BE2C (cell line): ENCODE results near the gene RNF186.
"Not testable (repeated sequence)": the region's sequence is repeated elsewhere in the genome, so short reads cannot be mapped to it uniquely, and the experiment has no call there.

Source experiments
- DNase-seq: peaks from one replicate; pipeline ENCODE4 v3.0.0-alpha.2; 2020
- H3K27me3 ChIP-seq: fragments of 250-450 bp; sonication (Bioruptor Pico); 2 replicates; pipeline ENCODE4 v1.5.1; 2020; ENCODE audit warnings: mild to moderate bottlenecking
- H3K36me3 ChIP-seq: fragments of 250-450 bp; sonication (Bioruptor Pico); 2 replicates; pipeline ENCODE4 v1.5.1; 2020; ENCODE audit warnings: mild to moderate bottlenecking
- H3K4me1 ChIP-seq: fragments of 250-450 bp; sonication (Bioruptor Pico); 2 replicates; pipeline ENCODE4 v1.5.1; 2020
- H3K4me3 ChIP-seq: 2 replicates; pipeline ENCODE4 v1.5.1; 2011; ENCODE audit warnings: low read depth, low read length
- H3K9me3 ChIP-seq: fragments of 250-450 bp; sonication (Bioruptor Pico); 2 replicates; pipeline ENCODE4 v1.5.1; 2020
- TF ChIP-seq, protein P1 (sequence below): IDR thresholded peaks from 2 replicates; pipeline ENCODE4 v1.5.1; 2012; ENCODE audit warnings: mild to moderate bottlenecking, low read depth, low read length

RNF186 gene

DNA sequence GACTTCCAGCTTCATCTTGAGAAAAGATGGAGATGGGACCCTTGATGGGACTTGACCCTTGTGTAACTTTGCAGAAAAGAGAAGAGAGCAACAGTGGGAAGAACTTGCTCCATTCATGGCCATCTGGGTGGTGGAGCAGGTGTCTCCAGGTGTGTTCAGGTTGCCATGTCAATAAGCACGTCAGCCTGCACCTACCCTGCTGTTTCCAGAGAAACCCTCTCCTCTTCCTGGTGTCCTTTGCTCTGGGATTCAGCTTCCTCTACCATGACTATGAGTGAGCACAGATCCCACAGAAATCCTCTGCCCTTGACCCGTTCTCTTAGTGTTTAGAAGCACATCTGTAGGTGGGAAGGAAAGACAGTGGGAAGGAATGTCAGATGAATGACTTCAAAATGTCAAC is 45.3 kb upstream of the RNF186 start:
- TF ChIP-seq, protein P1, sequence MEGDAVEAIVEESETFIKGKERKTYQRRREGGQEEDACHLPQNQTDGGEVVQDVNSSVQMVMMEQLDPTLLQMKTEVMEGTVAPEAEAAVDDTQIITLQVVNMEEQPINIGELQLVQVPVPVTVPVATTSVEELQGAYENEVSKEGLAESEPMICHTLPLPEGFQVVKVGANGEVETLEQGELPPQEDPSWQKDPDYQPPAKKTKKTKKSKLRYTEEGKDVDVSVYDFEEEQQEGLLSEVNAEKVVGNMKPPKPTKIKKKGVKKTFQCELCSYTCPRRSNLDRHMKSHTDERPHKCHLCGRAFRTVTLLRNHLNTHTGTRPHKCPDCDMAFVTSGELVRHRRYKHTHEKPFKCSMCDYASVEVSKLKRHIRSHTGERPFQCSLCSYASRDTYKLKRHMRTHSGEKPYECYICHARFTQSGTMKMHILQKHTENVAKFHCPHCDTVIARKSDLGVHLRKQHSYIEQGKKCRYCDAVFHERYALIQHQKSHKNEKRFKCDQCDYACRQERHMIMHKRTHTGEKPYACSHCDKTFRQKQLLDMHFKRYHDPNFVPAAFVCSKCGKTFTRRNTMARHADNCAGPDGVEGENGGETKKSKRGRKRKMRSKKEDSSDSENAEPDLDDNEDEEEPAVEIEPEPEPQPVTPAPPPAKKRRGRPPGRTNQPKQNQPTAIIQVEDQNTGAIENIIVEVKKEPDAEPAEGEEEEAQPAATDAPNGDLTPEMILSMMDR, result no peak
- no peaks in the 10 kb centered on the region for H3K4me1 ChIP-seq
- no peak for DNase-seq
- no peaks in the 10 kb centered on the region for H3K27me3 ChIP-seq
- no peak overlapping the region for H3K4me3 ChIP-seq
- H3K36me3 ChIP-seq, result no peaks in the 10 kb centered on the region
- H3K9me3 ChIP-seq, result no peaks in the 10 kb centered on the region

DNA sequence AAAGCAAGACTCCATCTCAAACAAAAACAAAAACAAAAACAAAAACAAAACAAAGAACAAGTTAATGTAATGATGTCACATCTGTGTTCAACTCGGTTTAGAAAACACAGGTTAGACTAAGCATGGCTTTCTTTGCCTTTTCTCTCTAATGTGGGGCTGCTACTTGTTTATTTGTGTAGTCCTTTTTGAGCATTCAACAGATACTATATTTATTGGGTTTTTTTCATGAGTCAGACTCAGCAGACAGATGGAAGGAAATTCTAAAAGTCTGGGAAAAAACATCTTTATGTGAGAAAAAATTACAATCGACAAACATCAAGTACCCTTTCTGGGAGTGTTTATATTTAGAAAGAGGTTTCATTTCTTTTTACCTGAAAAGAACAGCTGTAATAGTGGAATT is 44.8 kb upstream of the RNF186 start:
- no peak for DNase-seq
- TF ChIP-seq, protein P1, result no peak
- no peaks in the 10 kb centered on the region for H3K4me1 ChIP-seq
- no peak overlapping the region for H3K4me3 ChIP-seq
- no peaks in the 10 kb centered on the region for H3K27me3 ChIP-seq
- H3K36me3 ChIP-seq, result no peaks in the 10 kb centered on the region
- H3K9me3 ChIP-seq, result no peaks in the 10 kb centered on the region

DNA sequence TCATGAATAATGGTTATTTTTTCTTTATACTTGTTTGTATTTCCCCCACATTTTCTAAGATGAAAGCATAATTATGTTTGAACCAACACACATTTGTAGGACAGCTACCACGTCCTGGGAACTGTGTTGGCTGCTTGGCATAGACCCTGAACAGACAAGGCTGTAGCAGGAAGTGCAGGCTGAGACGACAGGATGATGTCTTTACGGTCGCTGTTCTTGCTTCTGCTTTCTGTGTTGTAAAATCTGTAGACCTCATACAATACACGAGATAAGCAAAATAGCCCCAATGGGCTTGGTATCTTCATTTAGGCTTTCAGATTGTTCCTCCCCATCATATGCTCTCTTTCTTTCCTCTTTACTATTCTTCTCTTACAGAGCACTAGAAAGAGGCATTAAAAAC is 43.8 kb upstream of the RNF186 start:
- H3K36me3 ChIP-seq, result no peaks in the 10 kb centered on the region
- TF ChIP-seq, protein P1, result no peak
- H3K9me3 ChIP-seq, result no peaks in the 10 kb centered on the region
- no peak for DNase-seq
- no peak overlapping the region for H3K4me3 ChIP-seq
- H3K27me3 ChIP-seq, result no peaks in the 10 kb centered on the region
- no peaks in the 10 kb centered on the region for H3K4me1 ChIP-seq

DNA sequence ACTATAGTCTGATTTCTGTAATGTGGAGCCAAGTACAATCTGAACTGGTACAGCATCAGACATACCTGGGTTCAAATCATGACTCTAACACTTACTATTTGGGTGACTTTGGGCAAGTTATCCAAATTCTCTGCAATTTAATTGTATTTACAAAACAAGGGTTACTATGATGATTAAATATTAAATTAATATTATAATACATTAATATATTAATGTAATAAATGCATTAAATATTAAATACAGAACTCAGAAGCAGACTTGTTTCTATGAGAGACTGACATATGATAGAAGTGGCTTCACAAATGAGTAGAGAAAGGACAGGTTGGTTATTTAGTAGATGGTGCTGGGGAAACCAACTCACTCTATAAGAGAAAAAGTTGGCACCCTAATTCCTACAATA is 39.8 kb upstream of the RNF186 start:
- Histone ChIP-seq H3K4me1 (no peaks in the 10 kb centered on the region), H3K27me3 (no peaks in the 10 kb centered on the region), H3K9me3 (no peaks in the 10 kb centered on the region), H3K36me3 (no peaks in the 10 kb centered on the region), H3K4me3 (no peak overlapping the region)
- no peak for DNase-seq
- TF ChIP-seq, protein P1, result no peak

DNA sequence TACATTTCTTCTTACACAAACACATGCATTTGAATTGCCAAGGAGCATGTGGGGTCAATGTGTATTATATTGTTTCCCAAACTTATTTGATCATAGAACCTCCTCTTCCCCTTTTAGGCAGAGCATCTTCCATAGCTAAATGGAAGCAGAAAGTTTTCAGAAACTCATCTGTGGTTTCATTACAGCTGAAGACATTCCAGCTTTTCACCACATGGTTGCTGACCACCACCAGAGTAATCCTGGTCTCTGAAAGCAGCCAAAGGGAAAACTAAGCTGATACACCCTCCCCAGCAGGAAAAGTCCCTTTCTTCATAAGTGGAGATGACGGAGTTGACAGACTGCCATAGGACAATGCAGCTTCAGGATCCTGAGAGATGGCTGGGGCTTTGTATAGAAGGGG is 37.0 kb upstream of the RNF186 start:
- TF ChIP-seq, protein P1, result no peak

DNA sequence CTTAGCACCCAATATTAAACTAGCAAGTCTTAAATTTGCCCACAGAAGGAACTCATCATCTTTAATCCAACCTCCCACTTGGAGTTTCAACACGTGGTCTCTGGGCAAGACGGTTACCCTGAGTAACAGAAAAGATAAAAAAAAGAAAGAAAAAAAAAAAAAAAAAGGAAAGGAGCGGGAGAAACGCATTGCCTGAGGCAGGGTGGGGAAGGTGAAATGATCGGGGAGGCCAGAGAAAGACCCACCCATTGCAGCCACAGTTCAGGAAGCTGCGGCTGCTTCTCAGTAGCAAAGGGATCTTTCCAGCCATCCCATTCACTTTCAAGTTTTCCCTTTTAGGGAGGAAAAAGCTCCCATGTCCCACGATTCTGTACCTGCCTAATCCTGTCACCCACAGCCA is 35.1 kb upstream of the RNF186 start:
- TF ChIP-seq, protein P1, result no peak
- Histone ChIP-seq H3K36me3 (no peaks in the 10 kb centered on the region), H3K27me3 (no peaks in the 10 kb centered on the region), H3K9me3 (no peaks in the 10 kb centered on the region), H3K4me3 (no peak overlapping the region), H3K4me1 (no peaks in the 10 kb centered on the region)
- DNase-seq, result no peak

More for the DNA sequence above, 37.0 kb upstream of the RNF186 start:
- no peak for DNase-seq
- Histone ChIP-seq H3K4me3 (no peak overlapping the region), H3K27me3 (no peaks in the 10 kb centered on the region), H3K9me3 (no peaks in the 10 kb centered on the region), H3K4me1 (no peaks in the 10 kb centered on the region), H3K36me3 (no peaks in the 10 kb centered on the region)

DNA sequence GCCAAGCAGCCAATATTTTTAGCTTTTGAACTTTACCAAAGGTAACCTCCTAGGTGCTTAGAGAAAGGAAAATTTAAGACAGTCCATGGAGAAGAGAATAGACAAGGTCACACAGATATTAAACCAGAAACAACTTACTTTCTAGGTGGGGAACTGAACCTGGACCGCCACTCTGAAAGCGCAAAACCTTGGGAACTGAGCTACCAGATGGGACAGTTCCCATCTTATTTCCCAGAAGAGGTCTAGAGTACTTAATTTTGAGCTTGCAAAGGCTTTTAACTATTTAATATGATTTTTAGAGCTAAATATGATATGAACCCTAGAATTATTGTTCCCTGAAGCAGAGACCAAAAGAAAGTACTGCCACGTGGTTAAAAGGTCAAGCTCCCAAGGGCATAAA is 34.2 kb upstream of the RNF186 start:
- not testable (repeated sequence) for H3K4me3 ChIP-seq, H3K9me3 ChIP-seq, DNase-seq, H3K36me3 ChIP-seq, H3K4me1 ChIP-seq, H3K27me3 ChIP-seq

DNA sequence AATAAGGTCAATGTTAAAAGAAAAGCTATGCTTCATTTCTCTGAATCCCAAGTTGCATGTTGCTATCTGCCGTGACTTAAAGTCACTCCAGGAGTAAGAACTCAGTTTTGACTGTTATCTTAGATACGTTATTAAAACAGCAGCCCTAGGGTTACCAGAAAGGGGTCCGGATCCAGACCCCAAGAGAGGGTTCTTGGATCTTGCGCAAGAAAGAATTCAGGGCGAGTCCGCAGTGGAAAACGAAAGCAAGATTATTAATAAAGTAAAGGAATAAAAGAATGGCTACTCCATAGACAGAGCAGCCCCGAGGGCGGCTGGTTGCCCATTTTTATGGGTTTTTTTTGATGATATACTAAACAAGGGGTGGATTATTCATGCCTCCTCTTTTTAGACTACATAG is 32.3 kb upstream of the RNF186 start:
- H3K9me3 ChIP-seq, H3K27me3 ChIP-seq, H3K4me3 ChIP-seq, DNase-seq, H3K4me1 ChIP-seq, H3K36me3 ChIP-seq: not testable (repeated sequence)
